HG02970 (cell line): ENCODE data around the gene HBM.
"Not testable (repeated sequence)": the region's sequence is repeated elsewhere in the genome, so short reads cannot be mapped to it uniquely, and the experiment has no call there.

Source experiments
- ATAC-seq: cut with Tn5 transposase; IDR thresholded peaks from one replicate; pipeline ENCODE4 v1.9.1; 2021; ENCODE audit warnings: mild to moderate bottlenecking, moderate library complexity, moderate number of reproducible peaks; ENCODE audit not compliant: unreplicated experiment, low FRiP score

Gene HBM

DNA sequence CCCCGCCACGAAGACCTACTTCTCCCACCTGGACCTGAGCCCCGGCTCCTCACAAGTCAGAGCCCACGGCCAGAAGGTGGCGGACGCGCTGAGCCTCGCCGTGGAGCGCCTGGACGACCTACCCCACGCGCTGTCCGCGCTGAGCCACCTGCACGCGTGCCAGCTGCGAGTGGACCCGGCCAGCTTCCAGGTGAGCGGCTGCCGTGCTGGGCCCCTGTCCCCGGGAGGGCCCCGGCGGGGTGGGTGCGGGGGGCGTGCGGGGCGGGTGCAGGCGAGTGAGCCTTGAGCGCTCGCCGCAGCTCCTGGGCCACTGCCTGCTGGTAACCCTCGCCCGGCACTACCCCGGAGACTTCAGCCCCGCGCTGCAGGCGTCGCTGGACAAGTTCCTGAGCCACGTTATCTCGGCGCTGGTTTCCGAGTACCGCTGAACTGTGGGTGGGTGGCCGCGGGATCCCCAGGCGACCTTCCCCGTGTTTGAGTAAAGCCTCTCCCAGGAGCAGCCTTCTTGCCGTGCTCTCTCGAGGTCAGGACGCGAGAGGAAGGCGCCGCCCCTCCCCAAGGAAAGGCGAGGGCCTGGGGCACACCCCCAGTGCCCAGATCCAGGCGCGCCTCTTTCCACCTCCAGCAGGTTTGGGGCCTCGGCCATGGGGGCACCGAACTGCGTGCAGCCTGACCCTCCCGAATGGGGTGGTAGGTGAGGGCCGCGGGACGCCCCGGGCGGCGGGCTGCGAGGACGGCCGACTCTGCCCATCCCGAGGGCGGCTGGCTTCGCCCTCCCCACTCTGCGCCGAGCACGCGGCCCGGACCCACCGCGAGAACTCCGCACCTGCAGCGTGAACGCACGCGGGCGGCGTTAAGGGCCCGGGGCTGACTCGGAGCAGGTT, 15.1 kb downstream of the HBM start:
- no peak for ATAC-seq

DNA sequence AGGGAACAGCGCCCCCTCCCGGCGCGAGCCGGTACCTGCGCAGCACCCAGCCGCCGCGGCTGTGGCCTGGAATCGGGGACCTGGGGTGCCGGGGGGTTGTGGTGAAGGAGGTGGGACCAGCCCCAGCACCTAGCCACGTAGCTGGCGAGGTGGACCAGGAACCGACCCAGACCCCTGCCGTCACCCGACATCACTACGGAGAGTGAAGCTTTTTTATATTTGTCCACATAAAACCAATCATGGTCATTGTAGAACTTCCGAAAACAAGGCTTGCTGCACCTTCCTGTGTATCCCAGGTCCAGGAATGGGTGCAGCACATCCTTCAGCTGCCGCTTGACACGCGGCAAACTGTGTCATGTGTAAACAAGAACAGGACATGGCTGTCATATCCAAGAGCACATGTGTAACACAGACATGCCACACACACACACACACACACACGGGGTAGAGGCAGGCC, 15.8 kb downstream of the HBM start:
- no peak for ATAC-seq

DNA sequence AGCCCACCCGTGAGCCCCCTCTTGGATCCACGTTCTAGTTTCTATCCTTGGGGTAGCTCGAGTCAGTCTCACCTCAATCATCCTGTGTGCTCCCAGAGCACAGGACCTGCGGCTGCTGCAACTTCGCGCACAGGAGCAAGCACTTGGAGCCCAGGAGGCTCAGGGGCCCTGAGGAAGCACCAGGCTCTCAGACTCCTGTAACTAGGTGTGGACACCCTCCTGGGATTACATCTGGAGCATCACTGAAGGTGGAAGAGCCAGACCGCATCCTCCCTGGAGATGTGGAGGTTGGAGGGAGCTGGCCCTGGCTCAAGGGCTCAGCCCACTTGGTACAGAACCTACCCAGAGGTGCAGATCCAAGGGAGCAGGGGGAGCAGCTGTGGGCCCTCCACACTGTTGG, 17.2 kb downstream of the HBM start:
- no peak for ATAC-seq

DNA sequence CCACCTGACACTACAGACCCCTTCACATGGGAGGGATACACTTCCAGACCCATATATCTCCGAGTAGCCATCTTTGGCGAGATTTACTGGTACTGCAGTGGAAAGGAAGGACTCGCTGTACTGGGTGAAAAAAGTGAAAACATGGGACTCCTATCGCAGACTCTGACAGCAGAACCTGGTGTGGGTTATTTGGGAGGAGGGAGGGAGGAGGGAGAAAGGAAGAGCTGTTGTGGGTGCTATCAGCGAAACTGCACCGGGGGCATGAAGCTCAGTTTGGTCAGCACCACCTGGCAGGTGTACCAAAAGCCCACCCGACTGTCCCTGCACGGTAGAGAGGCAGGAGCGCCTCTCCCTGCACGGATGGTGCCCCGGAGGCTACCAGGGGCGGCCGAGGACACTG, 19.4 kb downstream of the HBM start:
- ATAC-seq, result no peak

DNA sequence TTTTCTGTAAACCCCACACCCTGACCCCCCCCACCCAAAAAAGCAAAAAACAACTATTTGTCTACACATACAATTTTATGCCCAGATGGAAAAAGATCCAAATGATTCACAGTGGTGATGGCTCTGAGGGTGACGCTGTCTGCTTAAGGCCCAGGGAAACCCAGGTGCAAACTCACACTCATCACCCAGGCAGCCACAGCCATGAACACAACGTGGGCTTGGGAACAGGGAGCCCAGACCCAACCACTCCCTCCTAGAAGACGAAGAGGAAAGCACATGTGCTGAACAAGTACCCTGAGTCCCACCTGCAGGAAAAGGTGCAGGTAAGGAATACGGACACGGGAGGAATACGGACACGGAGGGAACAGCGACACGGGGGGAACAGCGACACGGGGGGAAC, 19.9 kb downstream of the HBM start:
- ATAC-seq, result no peak

DNA sequence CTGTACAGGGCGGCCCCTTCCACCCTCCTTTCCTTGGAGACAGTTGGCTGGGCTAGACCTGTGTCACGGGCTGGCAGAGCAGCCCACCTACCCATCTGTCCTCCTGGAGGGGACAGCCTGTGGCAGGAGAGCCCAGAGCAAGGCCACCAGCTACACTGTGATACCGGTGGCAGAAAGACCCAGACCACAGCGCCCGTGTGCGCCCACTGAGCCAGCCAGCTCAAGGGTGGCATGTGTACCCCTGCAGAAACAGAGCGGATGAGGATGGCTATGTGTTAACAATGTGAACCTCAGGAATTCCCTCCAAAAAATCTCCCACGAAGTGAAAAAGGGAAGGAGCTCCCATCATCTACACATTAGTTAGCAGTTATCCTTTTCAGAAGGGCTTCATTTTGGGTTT, 21.6 kb downstream of the HBM start:
- ATAC-seq, result no peak

DNA sequence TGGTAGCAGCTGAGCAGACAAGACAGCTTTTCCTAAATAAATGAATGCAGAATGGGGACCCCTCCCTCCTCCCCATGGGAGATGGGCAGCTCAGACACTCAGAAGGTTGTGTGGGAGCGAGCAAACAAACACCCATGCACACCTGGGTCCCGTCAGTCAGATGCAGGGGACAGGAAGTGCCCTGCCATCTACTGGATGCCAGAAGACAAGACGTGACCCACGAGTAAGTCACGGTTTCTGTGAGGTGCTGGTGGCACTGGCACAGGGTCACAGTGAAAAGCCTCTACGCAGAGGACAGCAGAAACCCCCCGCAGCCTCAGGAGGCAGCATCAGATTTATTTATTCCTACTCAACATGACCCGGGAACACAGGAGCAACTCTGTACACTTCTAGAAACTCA, 22.9 kb downstream of the HBM start:
- no peak for ATAC-seq

DNA sequence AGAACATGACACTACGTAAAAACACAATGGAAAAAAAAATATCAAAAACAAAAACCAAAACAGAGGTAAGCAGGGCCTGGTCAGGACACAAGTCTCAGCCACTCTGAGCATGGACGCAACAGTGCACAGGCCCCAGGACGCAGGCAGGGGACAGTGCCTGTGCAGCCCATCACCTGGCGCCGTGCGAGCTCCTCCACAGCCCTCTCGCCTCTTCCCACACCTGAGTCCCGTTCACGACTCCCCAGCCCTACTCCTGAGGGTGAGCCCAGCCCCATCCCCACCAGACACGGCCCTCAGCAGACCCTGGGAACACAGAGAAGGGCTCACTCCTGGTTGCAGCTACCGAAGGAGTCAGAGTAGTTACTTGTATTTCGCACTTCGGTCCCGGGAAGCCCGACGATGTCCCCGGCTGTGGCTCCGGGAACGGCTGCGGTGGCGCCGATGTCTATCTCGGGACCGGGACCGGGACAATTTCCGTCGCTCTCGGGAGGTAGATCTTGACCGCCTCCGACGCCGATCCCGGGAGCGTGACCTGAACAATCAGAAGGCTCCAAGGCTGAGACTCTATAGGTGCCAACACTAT, 23.9 kb downstream of the HBM start:
- no peak for ATAC-seq

DNA sequence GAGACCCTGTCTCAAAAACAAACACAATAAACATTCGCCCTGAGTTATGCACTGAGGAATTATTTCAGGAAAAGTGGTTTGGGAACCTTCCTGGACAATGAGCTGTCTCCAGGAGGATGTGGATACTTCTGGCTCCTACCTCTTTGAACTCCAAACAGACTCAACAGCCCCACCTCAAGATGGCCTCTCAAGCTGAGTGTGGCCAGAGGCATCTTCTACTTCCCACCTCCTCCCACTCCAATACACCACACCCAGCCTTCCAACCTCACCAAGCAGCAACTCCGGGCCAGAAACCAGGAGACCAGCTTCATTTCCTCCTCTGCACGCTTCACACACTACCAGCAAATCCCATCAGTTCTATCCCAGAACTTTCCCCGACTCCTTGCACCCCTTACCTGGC, 26.1 kb downstream of the HBM start:
- ATAC-seq, result no peak

DNA sequence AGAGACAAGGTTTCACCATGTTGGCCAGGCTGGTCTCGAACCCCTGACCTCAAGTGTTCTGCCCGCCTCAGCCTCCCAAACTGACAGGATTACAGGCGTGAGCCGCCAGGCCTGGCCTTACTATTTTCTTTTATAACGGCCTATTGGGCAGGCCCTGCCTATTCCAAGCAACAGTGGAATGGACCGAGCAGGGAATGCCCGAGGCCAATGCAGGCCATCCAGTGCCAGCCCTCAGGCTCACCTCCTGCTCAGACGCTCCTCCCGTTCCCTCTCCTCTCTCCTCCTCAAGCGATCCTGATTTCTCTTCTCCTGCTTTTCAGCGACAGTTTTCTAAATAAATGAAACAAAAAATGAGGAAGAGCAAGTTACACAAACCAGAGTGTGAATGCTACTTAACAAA, 26.9 kb downstream of the HBM start:
- ATAC-seq, result no peak

DNA sequence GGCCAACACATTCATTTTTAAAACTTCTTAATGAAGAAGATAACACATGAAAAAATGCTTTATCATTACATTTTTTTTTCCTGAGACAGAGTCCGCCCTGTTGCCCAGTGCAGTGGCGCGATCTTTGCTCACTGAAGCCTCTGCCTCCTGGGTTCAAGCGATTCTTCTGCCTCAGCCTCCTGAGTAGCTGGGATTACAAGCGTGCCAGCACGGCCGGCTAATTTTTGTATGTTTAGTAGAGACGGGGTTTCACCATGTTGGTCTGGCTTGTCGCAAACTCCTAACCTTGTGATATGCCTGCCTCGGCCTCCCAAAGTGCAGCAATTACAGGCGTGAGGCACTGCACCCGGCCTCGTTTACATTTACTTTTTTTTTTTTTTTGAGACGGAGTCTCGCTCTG, 27.7 kb downstream of the HBM start:
- ATAC-seq, result no peak

DNA sequence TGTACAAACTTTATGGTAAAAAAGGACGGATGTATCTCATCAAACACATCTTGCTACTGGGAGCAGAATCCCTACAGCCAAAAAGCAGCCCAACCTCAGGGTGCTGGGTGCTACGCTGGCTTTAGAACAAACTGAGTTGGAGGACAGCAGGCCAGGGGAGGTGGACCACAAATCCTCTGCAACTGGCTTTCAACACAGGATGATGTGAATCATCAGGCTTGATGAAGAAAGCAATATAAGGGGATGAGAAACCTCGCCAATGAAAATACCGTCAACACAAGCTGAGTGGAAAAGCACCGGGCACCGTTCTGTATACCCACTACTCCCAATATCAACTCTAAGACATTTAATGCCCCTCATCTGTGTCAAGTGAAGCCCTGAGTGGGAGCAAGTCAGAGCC, 28.7 kb downstream of the HBM start:
- ATAC-seq, result no peak

DNA sequence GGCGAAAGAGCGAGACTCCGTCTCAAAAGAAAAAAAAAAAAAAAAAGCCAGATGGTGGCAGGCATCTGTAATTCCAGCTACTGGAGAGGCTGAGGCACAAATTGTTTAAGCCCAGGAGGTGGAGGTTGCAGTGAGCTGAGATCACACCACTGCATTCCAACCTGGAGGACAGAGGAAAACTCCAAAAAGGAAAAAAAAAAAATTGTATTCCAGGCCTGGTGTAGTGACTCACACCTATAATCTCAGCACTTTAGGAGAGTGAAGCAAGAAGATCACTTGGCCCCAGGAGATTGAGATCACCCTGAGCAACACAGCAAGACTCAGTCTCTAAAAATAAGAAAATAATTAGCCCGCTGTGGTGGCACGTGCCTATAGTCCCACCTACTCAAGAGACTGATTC, 34.6 kb downstream of the HBM start:
- ATAC-seq, result no peak

DNA sequence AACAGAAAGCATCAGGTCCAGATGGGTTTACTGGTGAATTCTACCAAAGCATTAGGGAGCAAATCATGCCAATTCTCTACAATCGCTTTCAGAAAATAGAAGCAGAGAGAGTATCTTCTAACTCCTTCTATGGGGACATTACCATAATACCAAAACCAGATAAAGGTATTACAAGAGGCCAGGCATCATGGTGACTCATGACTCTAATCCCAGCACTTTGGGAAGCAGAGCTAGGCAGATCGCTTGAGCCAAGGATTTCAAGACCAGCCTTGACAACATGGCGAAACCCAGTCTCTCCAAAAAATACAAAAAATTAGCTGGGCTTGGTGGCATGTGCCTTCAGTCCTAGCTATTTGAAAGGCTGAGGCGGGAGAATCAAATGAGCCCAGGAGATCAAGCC, 37.5 kb downstream of the HBM start:
- no peak for ATAC-seq

DNA sequence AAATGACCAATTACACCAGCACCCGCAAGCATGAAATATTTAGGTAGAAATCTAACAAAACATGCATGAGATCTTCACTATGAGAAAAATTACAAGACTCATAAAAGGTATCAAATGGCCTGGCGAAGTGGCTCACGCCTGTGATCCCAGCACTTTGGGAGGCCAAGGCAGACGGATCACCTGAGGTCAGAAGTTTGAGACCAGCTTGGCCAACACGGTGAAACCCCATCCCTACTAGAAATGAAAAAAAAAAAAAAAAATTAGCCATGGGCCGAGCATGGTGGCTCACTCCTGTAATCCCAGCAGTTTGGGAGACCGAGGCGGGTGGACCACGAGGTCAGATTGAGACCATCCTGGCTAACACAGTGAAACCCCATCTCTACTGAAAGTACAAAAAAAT, 38.3 kb downstream of the HBM start:
- not testable (repeated sequence) for ATAC-seq

DNA sequence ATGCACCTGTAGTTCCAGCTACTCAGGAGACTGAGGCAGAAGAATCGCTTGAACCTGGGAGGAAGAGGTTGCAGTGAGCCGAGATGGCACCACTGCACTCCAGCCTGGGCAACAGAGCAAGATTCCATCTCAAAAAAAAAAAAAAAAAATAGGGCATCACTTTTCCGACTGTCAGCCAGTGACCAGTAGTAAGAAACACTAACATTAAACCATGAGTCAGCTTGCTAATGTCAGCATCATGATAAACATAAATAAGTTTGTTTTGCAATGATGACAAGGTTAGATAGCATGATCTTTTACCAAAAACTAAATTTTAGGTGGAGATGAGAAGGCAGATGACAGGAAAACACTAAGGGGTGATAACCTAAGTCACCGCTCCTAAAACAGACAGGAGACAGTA, 43.6 kb downstream of the HBM start:
- not testable (repeated sequence) for ATAC-seq

DNA sequence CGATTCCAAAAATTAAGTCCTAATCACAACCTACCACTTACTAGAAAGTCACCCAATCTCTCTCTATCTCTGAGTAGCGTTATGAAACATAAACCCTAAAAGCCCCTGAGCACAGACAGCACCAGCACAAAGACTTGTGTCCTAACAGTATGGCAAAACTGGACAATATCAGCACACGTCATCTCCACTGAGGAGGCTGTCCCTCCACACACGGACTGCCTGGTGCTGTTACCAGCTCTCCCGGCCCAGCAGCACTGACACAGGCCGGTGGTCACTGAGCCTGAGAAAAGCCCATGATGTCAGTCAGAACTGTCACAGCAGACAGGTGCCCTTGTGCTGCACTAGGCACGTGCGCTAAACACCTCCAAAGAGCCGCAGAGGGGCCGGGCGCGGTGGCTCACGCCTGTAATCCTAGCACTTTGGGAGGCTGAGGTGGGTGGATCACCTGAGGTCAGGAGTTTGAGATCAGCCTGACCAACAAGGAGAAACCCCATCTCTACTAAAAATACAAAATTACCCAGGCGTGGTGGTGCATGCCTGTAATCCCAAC, 45.9 kb downstream of the HBM start:
- ATAC-seq, result not testable (repeated sequence)

DNA sequence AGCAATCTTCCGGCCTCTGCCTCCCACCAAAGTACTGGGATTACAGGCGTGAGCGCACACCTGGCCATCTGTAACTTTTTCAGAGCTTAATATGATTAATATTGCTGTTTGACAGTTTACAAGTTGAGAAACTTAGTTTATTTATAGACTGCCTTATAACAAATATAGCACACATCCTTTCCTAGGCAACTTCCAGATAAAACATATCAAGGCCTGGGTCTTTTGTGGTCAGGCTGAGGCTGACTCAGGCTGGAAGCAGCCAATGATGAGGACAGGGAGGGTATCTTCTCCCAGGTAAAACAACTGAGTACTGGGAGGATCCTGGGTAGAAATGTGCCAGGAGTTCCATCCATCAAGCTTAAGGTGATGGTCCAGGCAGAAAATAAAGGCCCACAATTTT, 47.2 kb downstream of the HBM start:
- no peak for ATAC-seq
